GM18873 (cell line): Measurements from ENCODE around the gene NDUFC1.
"Not testable (repeated sequence)": the region's sequence is repeated elsewhere in the genome, so short reads cannot be mapped to it uniquely, and the experiment has no call there.

Experiments used
- ATAC-seq: cut with Tn5 transposase; IDR thresholded peaks from one replicate; pipeline ENCODE4 v1.9.1; 2021; ENCODE audit warnings: mild to moderate bottlenecking, moderate library complexity, moderate number of reproducible peaks; ENCODE audit not compliant: unreplicated experiment, low FRiP score

NDUFC1 gene

DNA sequence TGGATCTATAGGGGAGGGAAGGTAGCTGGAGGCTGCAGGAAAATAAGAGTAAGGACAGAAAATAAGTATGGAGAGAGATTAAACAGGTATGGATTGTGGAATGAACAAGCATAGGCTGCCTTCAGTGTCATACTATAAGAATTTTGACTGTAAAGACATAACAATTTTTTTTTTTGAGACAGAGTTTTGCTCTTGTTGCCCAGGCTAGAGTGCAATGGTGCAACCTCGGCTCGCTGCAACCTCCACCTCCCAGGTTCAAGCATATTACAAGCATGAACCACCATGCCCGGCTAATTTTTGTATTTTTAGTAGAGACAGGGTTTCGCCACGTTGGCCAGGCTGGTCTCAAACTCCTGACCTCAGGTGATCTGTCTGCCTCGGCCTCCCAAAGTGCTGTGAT is 46.7 kb downstream of the NDUFC1 start:
- ATAC-seq = not testable (repeated sequence)

DNA sequence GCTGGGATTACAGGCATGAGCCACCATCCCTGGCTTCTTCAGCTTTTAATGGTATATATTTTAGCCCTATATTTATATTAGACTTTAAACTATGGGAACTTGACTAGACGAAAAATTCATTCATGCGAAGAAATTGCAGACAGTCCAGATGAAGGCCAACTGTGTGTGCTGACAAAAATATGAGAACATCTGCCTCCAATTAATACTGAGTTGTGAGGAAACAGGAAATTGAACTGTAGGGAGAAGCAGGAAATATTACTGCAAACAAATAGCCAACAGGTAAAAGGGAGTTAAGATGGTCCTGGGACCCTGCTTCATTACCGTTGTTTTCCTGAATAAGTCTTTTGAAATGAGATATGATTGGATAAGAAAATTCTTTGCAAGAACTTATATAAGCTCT is 48.6 kb downstream of the NDUFC1 start:
- no peak for ATAC-seq

GRCh38 chr4:139253046-139253445 is 49.2 kb downstream of the NDUFC1 start:
- ATAC-seq = no peak

- ATAC-seq = no peak
These were observed 54.5 kb downstream of the NDUFC1 start for GRCh38 chr4:139247700-139248238.

GRCh38 chr4:139247241-139247640 is 55.0 kb downstream of the NDUFC1 start:
- ATAC-seq = no peak

GRCh38 chr4:139246166-139246565 is 56.1 kb downstream of the NDUFC1 start:
- ATAC-seq = no peak

GRCh38 chr4:139245590-139245989 is 56.7 kb downstream of the NDUFC1 start:
- no peak for ATAC-seq

GRCh38 chr4:139243448-139244365 is 58.6 kb downstream of the NDUFC1 start:
- ATAC-seq = no peak

DNA sequence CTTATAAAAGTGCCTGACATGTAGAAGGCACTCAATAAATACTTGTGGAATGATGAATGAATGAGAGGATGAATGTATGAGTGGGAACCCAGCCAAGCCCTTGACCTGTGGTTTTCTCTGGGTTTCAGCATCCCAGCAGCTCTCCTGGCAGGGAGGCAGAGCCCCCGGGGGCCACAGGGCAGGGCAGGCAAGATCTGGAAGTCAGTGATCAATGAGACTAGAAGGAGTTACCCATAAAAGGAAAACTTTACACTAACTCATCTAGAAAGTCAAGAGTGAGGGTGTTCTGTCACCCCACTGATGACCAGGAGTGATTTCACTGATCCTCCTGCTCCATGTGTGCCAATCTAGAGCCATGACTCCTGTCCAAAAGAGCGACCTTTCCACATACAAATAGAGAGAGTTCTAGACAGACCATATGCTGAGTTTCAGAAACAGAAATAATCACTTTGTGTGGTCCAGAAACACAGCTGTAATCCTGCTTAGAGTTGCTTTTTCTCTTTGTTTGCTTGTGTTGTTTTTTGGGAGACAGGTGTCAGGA is 59.7 kb downstream of the NDUFC1 start:
- no peak for ATAC-seq

- ATAC-seq = no peak
These were observed 60.5 kb downstream of the NDUFC1 start for GRCh38 chr4:139241784-139242151.

GRCh38 chr4:139241086-139241783 is 61.0 kb downstream of the NDUFC1 start:
- no peak for ATAC-seq
